SK-N-SH (cell line): Measurements from ENCODE around the gene ANO2. TPM values are rescaled to one million over a fixed set of nuclear protein-coding genes. Genes with fewer than 3 reads are reported as not detected.

Experiments
- CTCF ChIA-PET: fragments of 300-600, 350-600 bp; formaldehyde crosslinking; extraction: SDS; loops from one replicate; lab custom pipeline; 2021; lab: Yijun Ruan, JAX
- POLR2A ChIA-PET: fragments of 350-600 bp; sonication (Branson Sonifier 250); formaldehyde crosslinking; extraction: SDS; loops from one replicate; lab custom pipeline; 2020; ENCODE audit warnings: antibody characterized with exemption, inconsistent platforms; lab: Yijun Ruan, JAX
- DNase-seq: peaks from one replicate; pipeline ENCODE4 v3.0.0; 2012
- H2AFZ ChIP-seq: fragments of 200-600 bp; sonication (generic); 2 replicates; pipeline ENCODE4 v1.8.1; 2016; ENCODE audit warnings: antibody characterized with exemption, mild to moderate bottlenecking, low read depth
- H3F3A ChIP-seq: fragments of 200-600 bp; sonication (generic); replicated peaks from 2 replicates; pipeline ENCODE3; 2016; ENCODE audit warnings: antibody characterized with exemption, mild to moderate bottlenecking; ENCODE audit not compliant: insufficient read depth
- H3K27ac ChIP-seq, 2 experiments: fragments of 200-500 bp in 1 of 2; fragments of 200-600 bp in 1 of 2; sonication (Bioruptor generic) in 1 of 2; sonication (generic), shearing (Covaris generic) in 1 of 2; 2 replicates each; pipeline versions ENCODE4 v1.5.1 to v1.6.1; 2014 to 2016; ENCODE audit warnings: low read depth in 2 of 2, inconsistent platforms in 1 of 2, low read length in 1 of 2, mild to moderate bottlenecking in 1 of 2, mixed read lengths in 1 of 2
- H3K27me3 ChIP-seq: fragments of 200-600 bp; sonication (generic), shearing (Covaris generic); 2 replicates; pipeline ENCODE4 v1.6.1; 2016; ENCODE audit warnings: mixed run types; ENCODE audit not compliant: insufficient read depth
- H3K36me3 ChIP-seq, 2 experiments: fragments of 200-500 bp in 1 of 2; fragments of 200-600 bp in 1 of 2; sonication (Bioruptor generic) in 1 of 2; sonication (generic) in 1 of 2; replicated peaks in 1 of 2; 2 replicates each; pipeline versions ENCODE3 to v1.5.1; 2014 to 2016; ENCODE audit warnings: low read length in 1 of 2, mild to moderate bottlenecking in 1 of 2; ENCODE audit not compliant: insufficient read depth in 2 of 2, control insufficient read depth in 1 of 2
- H3K4me1 ChIP-seq, 2 experiments: fragments of 200-500 bp in 1 of 2; fragments of 200-600 bp in 1 of 2; sonication (Bioruptor generic) in 1 of 2; sonication (generic), shearing (Covaris generic) in 1 of 2; 2 replicates each; pipeline versions ENCODE4 v1.5.1 to v1.6.1; 2014 to 2016; ENCODE audit warnings: low read depth in 1 of 2, low read length in 1 of 2, mixed run types in 1 of 2; ENCODE audit not compliant: insufficient read depth in 2 of 2, control insufficient read depth in 1 of 2
- H3K4me2 ChIP-seq: fragments of 200-600 bp; sonication (generic), shearing (Covaris generic); 2 replicates; pipeline ENCODE4 v1.6.1; 2017; ENCODE audit warnings: mixed run types
- H3K4me3 ChIP-seq, 2 experiments: fragments of 200-500 bp in 1 of 2; fragments of 200-600 bp in 1 of 2; sonication (Bioruptor generic) in 1 of 2; sonication (generic), shearing (Covaris generic) in 1 of 2; 2 replicates each; pipeline versions ENCODE4 v1.5.1 to v1.8.1; 2014 to 2016; ENCODE audit warnings: low read depth in 2 of 2, inconsistent platforms in 1 of 2, low read length in 1 of 2, mild to moderate bottlenecking in 1 of 2, mixed read lengths in 1 of 2, moderate library complexity in 1 of 2
- H3K79me2 ChIP-seq: fragments of 200-600 bp; sonication (generic); 2 replicates; pipeline ENCODE4 v1.8.1; 2017; ENCODE audit warnings: mild to moderate bottlenecking; ENCODE audit not compliant: insufficient read depth
- H3K9ac ChIP-seq: fragments of 200-600 bp; sonication (generic); 2 replicates; pipeline ENCODE4 v1.6.1; 2017; ENCODE audit warnings: mixed run types
- H3K9me2 ChIP-seq: fragments of 200-600 bp; sonication (generic); 2 replicates; pipeline ENCODE4 v1.6.1; 2017; ENCODE audit warnings: mixed run types
- H3K9me3 ChIP-seq: fragments of 200-600 bp; sonication (generic); 2 replicates; pipeline ENCODE4 v1.6.1; 2017; ENCODE audit warnings: mixed run types, mild to moderate bottlenecking, moderate library complexity
- H4K20me1 ChIP-seq: fragments of 200-600 bp; sonication (generic); 2 replicates; pipeline ENCODE4 v1.6.1; 2017; ENCODE audit warnings: mild to moderate bottlenecking, mixed run types; ENCODE audit not compliant: insufficient read depth
- CTCF ChIP-seq: fragments of 200-600 bp; sonication (generic); IDR thresholded peaks from 2 replicates; pipeline ENCODE4 v1.6.1; 2017; ENCODE audit warnings: antibody characterized with exemption, mild to moderate bottlenecking, moderate library complexity
- EZH2phosphoT487 ChIP-seq: fragments of 200-600 bp; sonication (generic); IDR thresholded peaks from 2 replicates; pipeline ENCODE4 v1.6.1; 2017; ENCODE audit warnings: low read depth, mixed run types, mild to moderate bottlenecking, antibody characterized with exemption, moderate library complexity, borderline replicate concordance
- FOXJ3 ChIP-seq: sonication (generic); formaldehyde crosslinking; IDR thresholded peaks from 2 replicates; pipeline ENCODE4 v1.5.1; 2020; ENCODE audit warnings: mild to moderate bottlenecking, missing genetic modification reagents
- FOXM1 ChIP-seq: IDR thresholded peaks from 2 replicates; pipeline ENCODE4 v1.4.0; 2012; ENCODE audit warnings: low read depth, mild to moderate bottlenecking
- IRF3 ChIP-seq: fragments of 150-350 bp; IDR thresholded peaks from 2 replicates; pipeline ENCODE4 v1.6.1; 2016; ENCODE audit warnings: mild to moderate bottlenecking, low read depth, low read length
- MEF2A ChIP-seq: IDR thresholded peaks from 2 replicates; pipeline ENCODE4 v1.4.0; 2012; ENCODE audit warnings: low read depth, borderline replicate concordance
- MXI1 ChIP-seq: IDR thresholded peaks from 2 replicates; pipeline ENCODE4 v1.6.1; 2012; ENCODE audit warnings: mild to moderate bottlenecking, low read depth, low read length, improper control_type of control experiment
- NFIC ChIP-seq: IDR thresholded peaks from 2 replicates; pipeline ENCODE4 v1.4.0; 2012; ENCODE audit warnings: borderline replicate concordance
- NRF1 ChIP-seq: IDR thresholded peaks from 2 replicates; pipeline ENCODE4 v1.6.1; 2012; ENCODE audit warnings: low read depth, mild to moderate bottlenecking, low read length
- PBX3 ChIP-seq: IDR thresholded peaks from 2 replicates; pipeline ENCODE4; 2012
- REST ChIP-seq: IDR thresholded peaks from 2 replicates; pipeline ENCODE4 v1.6.1; 2012; ENCODE audit warnings: mild to moderate bottlenecking, low read depth, low read length, moderate library complexity
- RFX5 ChIP-seq: IDR thresholded peaks from 2 replicates; pipeline ENCODE4 v1.6.1; 2012; ENCODE audit warnings: mild to moderate bottlenecking, improper control_type of control experiment, low read length
- TAF1 ChIP-seq: IDR thresholded peaks from 2 replicates; pipeline ENCODE4 v1.6.1; 2012; ENCODE audit warnings: low read depth, mild to moderate bottlenecking, low read length, moderate library complexity, borderline replicate concordance
- TEAD4 ChIP-seq: IDR thresholded peaks from 2 replicates; pipeline ENCODE4 v1.4.0; 2012; ENCODE audit warnings: mild to moderate bottlenecking, borderline replicate concordance; ENCODE audit not compliant: insufficient read depth
- WGBS: methylation state at CpG from one replicate; pipeline ENCODE4 v1.1.6; 2017; ENCODE audit warnings: low lambda C conversion rate; 5-methylcytosine and 5-hydroxymethylcytosine counted together
- polyA plus RNA-seq, 3 experiments: library from polyadenylated mRNA; depleted of rRNA; stranded (reverse); fragments of >200 nt; gene quantifications; 2 replicates each; pipeline ENCODE4 v1.2.3, GENCODE V29; 2012

The ANO2 gene
- polyA plus RNA-seq, 1 of the 3 experiments (the other 2 are of a cell fraction): not detected

GRCh38 chr12:5573390-5573789 is 371.7 kb downstream of the ANO2 start:
- POLR2A ChIA-PET: no interaction called here
- 18% methylated on average over 2 of the region's 5 CpGs for WGBS

More at GRCh38 chr12:5573390-5573789, 371.7 kb downstream of the ANO2 start:
- DNase-seq: no peak
- CTCF ChIA-PET: no interaction called here
- H3K79me2 ChIP-seq: no peaks in the 10 kb centered on the region
- peaks cover 78% of the 10 kb centered on the region for H3K27me3 ChIP-seq
- H3K4me2 ChIP-seq: no peak overlapping the region
- H3K36me3 ChIP-seq: no peaks in the 10 kb centered on the region
- no peaks in the 10 kb centered on the region for H3K9me2 ChIP-seq
- no peak overlapping the region for H3K27ac ChIP-seq
- no peak overlapping the region for H2AFZ ChIP-seq
- H3K4me3 ChIP-seq: no peak overlapping the region
- H3K9me3 ChIP-seq: no peaks in the 10 kb centered on the region
- no peaks in the 10 kb centered on the region for H4K20me1 ChIP-seq
- H3K9ac ChIP-seq: no peak overlapping the region
- no peaks in the 10 kb centered on the region for H3K4me1 ChIP-seq
- H3F3A ChIP-seq: no peaks in the 10 kb centered on the region
- TF ChIP-seq MEF2A (no peak), TEAD4 (no peak), IRF3 (no peak), NFIC (no peak), PBX3 (no peak), CTCF (no peak), NRF1 (no peak), RFX5 (no peak), EZH2phosphoT487 (no peak), REST (no peak), TAF1 (no peak), FOXJ3 (CRISPR knock-in tag) (no peak), MXI1 (no peak), FOXM1 (no peak)
